ENCODE measurements around the gene CATSPERE. TPM values are rescaled to one million over a fixed set of nuclear protein-coding genes. Genes with fewer than 3 reads are reported as not detected.

Gene CATSPERE
- total and polyA plus RNA-seq, 9 of the 15 experiments (the other 6 are each of a cell fraction or from before 2014, with no cell fraction given): 0.06 to 0.16 (median 0.09) TPM; not detected in 3

GRCh38 chr1:244422174-244422573 lies 38.9 kb upstream of the CATSPERE start:
- in situ Hi-C loops (cut with MboI) (no loop called here), intact Hi-C loops (cut with micrococcal nuclease) (no loop called here)
- Histone ChIP-seq H3K4me3 (no peak overlapping the region), H3K4me1 (replicated peaks in 1 of 2; ENCODE audit: control insufficient read depth in 2 of 2, insufficient read depth in 2 of 2, low read length in 2 of 2) (no peaks in the 10 kb centered on the region), H3K27me3 (ENCODE audit: control insufficient read depth in 2 of 2, insufficient read depth in 2 of 2, low read length in 2 of 2) (no peaks in the 10 kb centered on the region), H3K36me3 (ENCODE audit: control insufficient read depth, insufficient read depth, low read length) (peaks cover 93% of the 10 kb centered on the region), H3K9me1 (ENCODE audit: control insufficient read depth, insufficient read depth, low read length) (no peaks in the 10 kb centered on the region), H3K9me3 (replicated peaks; ENCODE audit: control insufficient read depth, insufficient read depth, low read depth, low read length) (no peaks in the 10 kb centered on the region), H4K20me1 (replicated peaks; ENCODE audit: control insufficient read depth, insufficient read depth, low read length) (no peaks in the 10 kb centered on the region), H2AFZ (ENCODE audit: low read depth, low read length) (no peak overlapping the region), H3K79me2 (ENCODE audit: control insufficient read depth, insufficient read depth, low read length) (no peaks in the 10 kb centered on the region), H3K27ac (ENCODE audit: extremely low read depth, low read depth, low read length) (no peak overlapping the region), H3K4me2 (ENCODE audit: insufficient read depth, low read length) (no peak overlapping the region), H3K9ac (ENCODE audit: insufficient read depth in 1 of 2, low read depth in 2 of 2, low read length in 2 of 2) (no peak overlapping the region)
- ChIA-PET POLR2A (interaction anchor here (0.6 kb wide), 1 partner anchor 481 kb away, joined by 3 read pairs; no protein-coding TSS in a partner anchor), CTCF (ENCODE audit: low intra/inter-chr PET ratio) (no interaction called here)
- FAIRE-seq: no peak
- no peak for DNase-seq (ENCODE audit: extremely low read depth in 1 of 4, low spot score in 3 of 4)
- no TSS peak for BruUV-seq (replicated peaks)
- ATAC-seq: no peak
- 100% methylated on average over 1 of the region's 1 CpG for WGBS (ENCODE audit: insufficient coverage, low coverage, missing lambda C conversion rate)
- no peak for TF ChIP-seq ARID3A (IDR thresholded peaks at IDR 0.05; ENCODE audit: borderline replicate concordance, low read depth, low read length)
- no peak for TF ChIP-seq ZNF184 (CRISPR knock-in tag; IDR thresholded peaks at IDR 0.05)
- no peak for TF ChIP-seq HES1 (IDR thresholded peaks at IDR 0.05; ENCODE audit: low read depth)
- TF ChIP-seq CBX3 (IDR thresholded peaks at IDR 0.05; ENCODE audit: borderline replicate concordance in 1 of 2, low read length in 2 of 2): no peak
- TF ChIP-seq ZNF274 (IDR thresholded peaks at IDR 0.05; ENCODE audit: borderline replicate concordance, low read depth, low read length): no peak
- no peak for TF ChIP-seq KAT2B (IDR thresholded peaks at IDR 0.05; ENCODE audit: low read depth, low read length)
- no peak for TF ChIP-seq REST (IDR thresholded peaks at IDR 0.05; ENCODE audit: borderline replicate concordance)
- TF ChIP-seq REST (CRISPR knock-in tag; IDR thresholded peaks at IDR 0.05; ENCODE audit: low read depth): no peak
- TF ChIP-seq E2F6 (IDR thresholded peaks at IDR 0.05; ENCODE audit: borderline replicate concordance in 1 of 2, extremely low read depth in 1 of 2, insufficient read depth in 1 of 2, insufficient read length in 1 of 2, low read depth in 1 of 2, low read length in 1 of 2, poor library complexity in 1 of 2, severe bottlenecking in 1 of 2): no peak
- no peak for TF ChIP-seq SMARCA4 (IDR thresholded peaks at IDR 0.05)
- no peak for TF ChIP-seq ZC3H4 (CRISPR knock-in tag; IDR thresholded peaks at IDR 0.05; ENCODE audit: borderline replicate concordance)
